OCI-LY1 (cell line): ENCODE data around the gene RPL35.

Source experiments
- CTCF ChIP-seq: fragments of 200-600 bp; sonication (generic), shearing (Covaris generic); IDR thresholded peaks from 2 replicates; pipeline ENCODE4 v1.5.1; 2017; ENCODE audit warnings: mild to moderate bottlenecking, antibody characterized with exemption, low read length, moderate library complexity, mixed read lengths
- EZH2 ChIP-seq: fragments of 200-600 bp; sonication (generic), shearing (Covaris generic); IDR thresholded peaks from 2 replicates; pipeline ENCODE4 v1.8.0; 2017; ENCODE audit warnings: borderline replicate concordance, mixed run types, mild to moderate bottlenecking, antibody characterized with exemption, low read length, moderate library complexity, mixed read lengths

GRCh38 chr9:124879226-124879625 lies 17.5 kb upstream of the RPL35 start:
- TF ChIP-seq CTCF (no peak), EZH2 (no peak)
